Measurements from ENCODE around the gene KCNJ4.

Gene KCNJ4

GRCh38 chr22:38485783-38486182 lies 30.8 kb upstream of the KCNJ4 start:
- TF ChIP-seq CTCF (IDR thresholded peaks at IDR 0.05; ENCODE audit: extremely low read depth, insufficient read depth, missing control alignments), result no peak
- no peak for DNase-seq (ENCODE audit: low spot score)
- in situ Hi-C loops (cut with MboI; ENCODE audit: low pct_unique_long_range_greater_than_20kb, low sequenced_read_pairs, unreplicated experiment), result no loop called here

GRCh38 chr22:38484244-38484643 lies 29.2 kb upstream of the KCNJ4 start:
- no peak for DNase-seq (ENCODE audit: low spot score)
- in situ Hi-C loops (cut with MboI; ENCODE audit: low pct_unique_long_range_greater_than_20kb, low sequenced_read_pairs, unreplicated experiment), result no loop called here
- no peak for TF ChIP-seq CTCF (IDR thresholded peaks at IDR 0.05; ENCODE audit: extremely low read depth, insufficient read depth, missing control alignments)

- in situ Hi-C loops (cut with MboI; ENCODE audit: low pct_unique_long_range_greater_than_20kb, low sequenced_read_pairs, unreplicated experiment), result no loop called here
- TF ChIP-seq CTCF (IDR thresholded peaks at IDR 0.05; ENCODE audit: extremely low read depth, insufficient read depth, missing control alignments), result no peak
- no peak for DNase-seq (ENCODE audit: low spot score)
These were observed 27.8 kb upstream of the KCNJ4 start for GRCh38 chr22:38482662-38483308.

- no peak for DNase-seq (ENCODE audit: low spot score)
- in situ Hi-C loops (cut with MboI; ENCODE audit: low pct_unique_long_range_greater_than_20kb, low sequenced_read_pairs, unreplicated experiment), result no loop called here
- no peak for TF ChIP-seq CTCF (IDR thresholded peaks at IDR 0.05; ENCODE audit: extremely low read depth, insufficient read depth, missing control alignments)
These were observed 26.9 kb upstream of the KCNJ4 start for GRCh38 chr22:38481871-38482332.

- no peak for TF ChIP-seq CTCF (IDR thresholded peaks at IDR 0.05; ENCODE audit: extremely low read depth, insufficient read depth, missing control alignments)
- DNase-seq (ENCODE audit: low spot score), result no peak
- in situ Hi-C loops (cut with MboI; ENCODE audit: low pct_unique_long_range_greater_than_20kb, low sequenced_read_pairs, unreplicated experiment), result no loop called here
These were observed 26.3 kb upstream of the KCNJ4 start for GRCh38 chr22:38481162-38481870.

- DNase-seq (ENCODE audit: low spot score), result no peak
- TF ChIP-seq CTCF (IDR thresholded peaks at IDR 0.05; ENCODE audit: extremely low read depth, insufficient read depth, missing control alignments), result no peak
- in situ Hi-C loops (cut with MboI; ENCODE audit: low pct_unique_long_range_greater_than_20kb, low sequenced_read_pairs, unreplicated experiment), result no loop called here
These were observed 24.3 kb upstream of the KCNJ4 start for GRCh38 chr22:38479096-38479837.
